ENCODE data around the gene NPM1. TPM values are rescaled to one million over a fixed set of nuclear protein-coding genes. Genes with fewer than 3 reads are reported as not detected.
"Not testable (repeated sequence)": the region's sequence is repeated elsewhere in the genome, so short reads cannot be mapped to it uniquely, and the experiment has no call there.

NPM1 gene
- total RNA-seq, 1 donor from 2014 or later = 1,157 TPM

- Mint-ChIP-seq H3K27ac (ENCODE audit: unreplicated experiment) (no peak overlapping the region), H3K27me3 (ENCODE audit: unreplicated experiment) (no peaks in the 10 kb centered on the region), H3K9me3 (ENCODE audit: unreplicated experiment) (no peaks in the 10 kb centered on the region), H3K4me3 (ENCODE audit: unreplicated experiment) (no peak overlapping the region), H3K36me3 (ENCODE audit: unreplicated experiment) (peaks cover 31% of the 10 kb centered on the region), H3K4me1 (ENCODE audit: unreplicated experiment) (peaks cover 36% of the 10 kb centered on the region)
- no peak for TF ChIP-seq CTCF (IDR thresholded peaks at IDR 0.05)
- no peak for DNase-seq (ENCODE audit: extremely low spot score, unreplicated experiment)
These were observed 25.7 kb downstream of the NPM1 start for GRCh38 chr5:171413153-171413910.

GRCh38 chr5:171413993-171414392, 26.3 kb downstream of the NPM1 start:
- not testable (repeated sequence) for H3K9me3 Mint-ChIP-seq (ENCODE audit: unreplicated experiment); H3K27me3 Mint-ChIP-seq (ENCODE audit: unreplicated experiment); H3K4me3 Mint-ChIP-seq (ENCODE audit: unreplicated experiment); DNase-seq (ENCODE audit: extremely low spot score, unreplicated experiment); H3K27ac Mint-ChIP-seq (ENCODE audit: unreplicated experiment)
- Mint-ChIP-seq H3K36me3 (ENCODE audit: unreplicated experiment) (peaks cover 26% of the 10 kb centered on the region), H3K4me1 (ENCODE audit: unreplicated experiment) (peaks cover 36% of the 10 kb centered on the region)

- no peaks in the 10 kb centered on the region for H3K27me3 Mint-ChIP-seq (ENCODE audit: unreplicated experiment)
- H3K36me3 Mint-ChIP-seq (ENCODE audit: unreplicated experiment) = peaks cover 22% of the 10 kb centered on the region
- peaks cover 28% of the 10 kb centered on the region for H3K4me1 Mint-ChIP-seq (ENCODE audit: unreplicated experiment)
- no peak overlapping the region for H3K27ac Mint-ChIP-seq (ENCODE audit: unreplicated experiment)
- no peak overlapping the region for H3K4me3 Mint-ChIP-seq (ENCODE audit: unreplicated experiment)
- H3K9me3 Mint-ChIP-seq (ENCODE audit: unreplicated experiment) = no peaks in the 10 kb centered on the region
- no peak for DNase-seq (ENCODE audit: extremely low spot score, unreplicated experiment)
- TF ChIP-seq CTCF (IDR thresholded peaks at IDR 0.05) = no peak
These were observed 27.6 kb downstream of the NPM1 start for GRCh38 chr5:171415115-171415730.

- H3K27ac Mint-ChIP-seq (ENCODE audit: unreplicated experiment) = no peak overlapping the region
- H3K36me3 Mint-ChIP-seq (ENCODE audit: unreplicated experiment) = peaks cover 18% of the 10 kb centered on the region
- no peak for TF ChIP-seq CTCF (IDR thresholded peaks at IDR 0.05)
- no peak for DNase-seq (ENCODE audit: extremely low spot score, unreplicated experiment)
- no peak overlapping the region for H3K4me3 Mint-ChIP-seq (ENCODE audit: unreplicated experiment)
- H3K4me1 Mint-ChIP-seq (ENCODE audit: unreplicated experiment) = peaks cover 25% of the 10 kb centered on the region
- no peaks in the 10 kb centered on the region for H3K9me3 Mint-ChIP-seq (ENCODE audit: unreplicated experiment)
- H3K27me3 Mint-ChIP-seq (ENCODE audit: unreplicated experiment) = peaks cover 3% of the 10 kb centered on the region
These were observed 28.8 kb downstream of the NPM1 start for GRCh38 chr5:171416160-171417049.

GRCh38 chr5:171418316-171418981, 30.8 kb downstream of the NPM1 start:
- peaks cover 23% of the 10 kb centered on the region for H3K4me1 Mint-ChIP-seq (ENCODE audit: unreplicated experiment)
- peaks cover 5% of the 10 kb centered on the region for H3K36me3 Mint-ChIP-seq (ENCODE audit: unreplicated experiment)
- H3K4me3 Mint-ChIP-seq (ENCODE audit: unreplicated experiment) = peak overlapping the region; percentile 77
- H3K27me3 Mint-ChIP-seq (ENCODE audit: unreplicated experiment) = peaks cover 3% of the 10 kb centered on the region
- peak overlapping the region; percentile 72 for H3K27ac Mint-ChIP-seq (ENCODE audit: unreplicated experiment)
- TF ChIP-seq CTCF (IDR thresholded peaks at IDR 0.05) = peak; percentile 99
- peak; percentile 95 for DNase-seq (ENCODE audit: extremely low spot score, unreplicated experiment)
- H3K9me3 Mint-ChIP-seq (ENCODE audit: unreplicated experiment) = no peaks in the 10 kb centered on the region
